Measurements from ENCODE around the gene KRABD2.
"Not testable (repeated sequence)": the region's sequence is repeated elsewhere in the genome, so short reads cannot be mapped to it uniquely, and the experiment has no call there.

The KRABD2 gene

GRCh38 chr17:8406174-8406573, 29.7 kb upstream of the KRABD2 start:
- Mint-ChIP-seq H3K4me3 (no peak overlapping the region), H3K36me3 (ENCODE audit: low read depth) (no peaks in the 10 kb centered on the region), H3K9me3 (no peaks in the 10 kb centered on the region), H3K27ac (no peak overlapping the region), H3K4me1 (peaks cover 13% of the 10 kb centered on the region), H3K27me3 (peaks cover 5% of the 10 kb centered on the region)
- CTCF ChIA-PET: no interaction called here
- no peak for DNase-seq
- POLR2A ChIA-PET: no interaction called here

- Mint-ChIP-seq H3K4me1 (peaks cover 13% of the 10 kb centered on the region), H3K9me3 (no peaks in the 10 kb centered on the region), H3K27me3 (peaks cover 6% of the 10 kb centered on the region), H3K4me3 (no peak overlapping the region), H3K36me3 (ENCODE audit: low read depth) (no peaks in the 10 kb centered on the region), H3K27ac (no peak overlapping the region)
- POLR2A ChIA-PET: no interaction called here
- CTCF ChIA-PET: interaction anchor here (0.6 to 2.4 kb wide), 3 partner anchors 12 to 32 kb away, joined by 3 to 7 read pairs (median 3); no protein-coding TSS in a partner anchor
- DNase-seq: no peak
Observed at GRCh38 chr17:8405499-8406016, 29.1 kb upstream of the KRABD2 start.

GRCh38 chr17:8402921-8403536, 26.5 kb upstream of the KRABD2 start:
- no peak for DNase-seq
- POLR2A ChIA-PET: no interaction called here
- Mint-ChIP-seq H3K4me3 (no peak overlapping the region), H3K27ac (no peak overlapping the region), H3K9me3 (no peaks in the 10 kb centered on the region), H3K4me1 (peaks cover under 1% of the 10 kb centered on the region), H3K27me3 (peaks cover 7% of the 10 kb centered on the region), H3K36me3 (ENCODE audit: low read depth) (no peaks in the 10 kb centered on the region)
- CTCF ChIA-PET: no interaction called here

GRCh38 chr17:8401107-8401506, 24.6 kb upstream of the KRABD2 start:
- CTCF ChIA-PET: no interaction called here
- Mint-ChIP-seq H3K27me3 (peaks cover 17% of the 10 kb centered on the region), H3K4me1 (no peaks in the 10 kb centered on the region)

GRCh38 chr17:8398980-8399379, 22.5 kb upstream of the KRABD2 start:
- no peaks in the 10 kb centered on the region for H3K9me3 Mint-ChIP-seq
- peaks cover 2% of the 10 kb centered on the region for H3K4me1 Mint-ChIP-seq
- no peak overlapping the region for H3K27ac Mint-ChIP-seq
- no peak overlapping the region for H3K4me3 Mint-ChIP-seq
- peaks cover 26% of the 10 kb centered on the region for H3K27me3 Mint-ChIP-seq
- H3K36me3 Mint-ChIP-seq (ENCODE audit: low read depth): no peaks in the 10 kb centered on the region
- POLR2A ChIA-PET: no interaction called here
- CTCF ChIA-PET: interaction anchor here (1.4 kb wide), 1 partner anchor 11 kb away, joined by 4 read pairs; no protein-coding TSS in a partner anchor
- DNase-seq: no peak

More at GRCh38 chr17:8401107-8401506, 24.6 kb upstream of the KRABD2 start:
- Mint-ChIP-seq H3K9me3 (no peaks in the 10 kb centered on the region), H3K27ac (no peak overlapping the region), H3K36me3 (ENCODE audit: low read depth) (no peaks in the 10 kb centered on the region), H3K4me3 (no peak overlapping the region)
- POLR2A ChIA-PET: no interaction called here
- DNase-seq: no peak

- ChIA-PET CTCF (interaction anchor here (0.6 to 3.8 kb wide), 3 partner anchors 13 to 60 kb away, joined by 3 to 17 read pairs (median 3); no protein-coding TSS in a partner anchor), POLR2A (no interaction called here)
- Mint-ChIP-seq H3K4me3 (no peak within 1 kb of the TSS), H3K27ac (no peak within 1 kb of the TSS), H3K4me1 (peaks cover 12% of the 10 kb centered on the region), H3K9me3 (no peaks in the 10 kb centered on the region), H3K27me3 (peaks cover 26% of the 10 kb centered on the region), H3K36me3 (ENCODE audit: low read depth) (peaks cover 4% of the 10 kb centered on the region)
- DNase-seq: no peak
Observed at GRCh38 chr17:8397636-8398035, 21.1 kb upstream of the KRABD2 start, which contains the start of gene RNF222. RNF222 (minus strand) TSS chr17:8397827; CDS start chr17:8393461, 4,366 bp downstream.

- CTCF ChIA-PET: interaction anchor here (0.7 to 3.8 kb wide), 4 partner anchors 11 to 36 kb away, joined by 3 to 17 read pairs (median 5); partner anchors contain the start of gene KRABD2
- DNase-seq; POLR2A ChIA-PET; H3K9me3 Mint-ChIP-seq; H3K27ac Mint-ChIP-seq; H3K4me3 Mint-ChIP-seq; H3K36me3 Mint-ChIP-seq (ENCODE audit: low read depth): not testable (repeated sequence)
- H3K27me3 Mint-ChIP-seq: peaks cover 18% of the 10 kb centered on the region
- peaks cover 12% of the 10 kb centered on the region for H3K4me1 Mint-ChIP-seq
Observed at GRCh38 chr17:8394497-8394896, 18.0 kb upstream of the KRABD2 start.

- ChIA-PET CTCF (interaction anchor here (0.6 to 3.8 kb wide), 4 partner anchors 10 to 12 kb away, joined by 3 to 17 read pairs (median 10); no protein-coding TSS in a partner anchor), POLR2A (no interaction called here)
- DNase-seq: peak; percentile 57
- H3K4me1 Mint-ChIP-seq: peaks cover 12% of the 10 kb centered on the region
- peaks cover 4% of the 10 kb centered on the region for H3K36me3 Mint-ChIP-seq (ENCODE audit: low read depth)
- H3K27me3 Mint-ChIP-seq: peaks cover 18% of the 10 kb centered on the region
- H3K4me3 Mint-ChIP-seq: no peak overlapping the region
- no peaks in the 10 kb centered on the region for H3K9me3 Mint-ChIP-seq
- H3K27ac Mint-ChIP-seq: peak overlapping the region; percentile 94
Observed at GRCh38 chr17:8393470-8394231, 17.1 kb upstream of the KRABD2 start.

- peaks cover 18% of the 10 kb centered on the region for H3K27me3 Mint-ChIP-seq
- H3K4me3 Mint-ChIP-seq: no peak overlapping the region
- H3K9me3 Mint-ChIP-seq: no peaks in the 10 kb centered on the region
- DNase-seq: no peak
- H3K27ac Mint-ChIP-seq: peak overlapping the region; percentile 94
- H3K36me3 Mint-ChIP-seq (ENCODE audit: low read depth): peaks cover 4% of the 10 kb centered on the region
- POLR2A ChIA-PET: interaction anchor here (1.0 kb wide), 1 partner anchor 16 kb away, joined by 3 read pairs; the partner anchor contains the start of gene KRABD2
- H3K4me1 Mint-ChIP-seq: peaks cover 12% of the 10 kb centered on the region
- CTCF ChIA-PET: interaction anchor here (1.0 to 2.4 kb wide), 2 partner anchors 9 to 16 kb away, joined by 3 to 15 read pairs; partner anchors contain the start of gene KRABD2
Observed at GRCh38 chr17:8392674-8393469, 16.4 kb upstream of the KRABD2 start.

GRCh38 chr17:8392274-8392673, 15.8 kb upstream of the KRABD2 start:
- ChIA-PET CTCF (interaction anchor here (1.0 to 2.4 kb wide), 3 partner anchors 9 to 15 kb away, joined by 3 to 15 read pairs (median 9); partner anchors contain the start of gene KRABD2), POLR2A (interaction anchor here (1.0 kb wide), 1 partner anchor 15 kb away, joined by 3 read pairs; the partner anchor contains the start of gene KRABD2)
- Mint-ChIP-seq H3K36me3 (ENCODE audit: low read depth) (peaks cover 4% of the 10 kb centered on the region), H3K9me3 (no peaks in the 10 kb centered on the region), H3K27ac (peak overlapping the region; percentile 57), H3K27me3 (peaks cover 14% of the 10 kb centered on the region), H3K4me3 (no peak overlapping the region), H3K4me1 (peaks cover 12% of the 10 kb centered on the region)
- DNase-seq: no peak

- peaks cover 4% of the 10 kb centered on the region for H3K36me3 Mint-ChIP-seq (ENCODE audit: low read depth)
- no peak for DNase-seq
- H3K4me3 Mint-ChIP-seq: no peak overlapping the region
- ChIA-PET POLR2A (no interaction called here), CTCF (interaction anchor here (0.8 to 2.4 kb wide), 4 partner anchors 8 to 273 kb away, joined by 3 to 15 read pairs (median 6); partner anchors contain the start of genes ALOXE3 and KRABD2)
- no peak overlapping the region for H3K27ac Mint-ChIP-seq
- H3K27me3 Mint-ChIP-seq: peaks cover 14% of the 10 kb centered on the region
- H3K4me1 Mint-ChIP-seq: peaks cover 13% of the 10 kb centered on the region
- no peaks in the 10 kb centered on the region for H3K9me3 Mint-ChIP-seq
Observed at GRCh38 chr17:8391711-8392110, 15.2 kb upstream of the KRABD2 start.

GRCh38 chr17:8387914-8388651, 11.6 kb upstream of the KRABD2 start:
- Mint-ChIP-seq H3K36me3 (ENCODE audit: low read depth) (peaks cover under 1% of the 10 kb centered on the region), H3K27ac (no peak overlapping the region), H3K4me3 (no peak overlapping the region), H3K27me3 (no peaks in the 10 kb centered on the region), H3K4me1 (peaks cover 25% of the 10 kb centered on the region), H3K9me3 (no peaks in the 10 kb centered on the region)
- ChIA-PET CTCF (no interaction called here), POLR2A (no interaction called here)
- DNase-seq: no peak
